H9 (cell line): ENCODE measurements around the gene PRIM2. TPM values are rescaled to one million over a fixed set of nuclear protein-coding genes. Genes with fewer than 3 reads are reported as not detected.
A peak's percentile ranks its signal among the peaks of the same experiment; 100 is the strongest.
"Not testable (repeated sequence)": the region's sequence is repeated elsewhere in the genome, so short reads cannot be mapped to it uniquely, and the experiment has no call there.

ENCODE experiments used
- DNase-seq: peaks from one replicate; pipeline ENCODE4 v3.0.0-alpha.2; 2017
- H2AFZ ChIP-seq: one replicate; pipeline ENCODE4 v1.6.1; 2013; ENCODE audit warnings: mild to moderate bottlenecking, low read length, control low read depth, moderate library complexity
- H2AK5ac ChIP-seq: 2 replicates; pipeline ENCODE4 v1.6.1; 2013; ENCODE audit warnings: low read length, control low read depth, mixed read lengths; ENCODE audit not compliant: insufficient read length
- H2BK120ac ChIP-seq: one replicate; pipeline ENCODE4 v1.6.1; 2013; ENCODE audit warnings: low read depth, mild to moderate bottlenecking, low read length, control low read depth, inconsistent platforms; ENCODE audit not compliant: poor library complexity, severe bottlenecking
- H2BK12ac ChIP-seq: 2 replicates; pipeline ENCODE4 v1.6.1; 2013; ENCODE audit warnings: low read length, control low read depth, mixed read lengths, low read depth; ENCODE audit not compliant: insufficient read length
- H2BK15ac ChIP-seq: 2 replicates; pipeline ENCODE4 v1.6.1; 2013; ENCODE audit warnings: low read depth, low read length, control low read depth
- H2BK20ac ChIP-seq: one replicate; pipeline ENCODE4 v1.6.1; 2013; ENCODE audit warnings: low read depth, mild to moderate bottlenecking, low read length, control low read depth, inconsistent platforms; ENCODE audit not compliant: poor library complexity, severe bottlenecking
- H2BK5ac ChIP-seq: 2 replicates; pipeline ENCODE4 v1.6.1; 2013; ENCODE audit warnings: low read length, control low read depth, mixed read lengths; ENCODE audit not compliant: insufficient read length
- H3K14ac ChIP-seq: 2 replicates; pipeline ENCODE4 v1.6.1; 2013; ENCODE audit warnings: low read length, control low read depth; ENCODE audit not compliant: insufficient read depth
- H3K18ac ChIP-seq: 2 replicates; pipeline ENCODE4 v1.6.1; 2013; ENCODE audit warnings: low read depth, mild to moderate bottlenecking, mixed read lengths, low read length, control low read depth; ENCODE audit not compliant: insufficient read length
- H3K23ac ChIP-seq: 2 replicates; pipeline ENCODE4 v1.6.1; 2013; ENCODE audit warnings: low read length, control low read depth, mixed read lengths, low read depth; ENCODE audit not compliant: insufficient read length
- H3K23me2 ChIP-seq: 2 replicates; pipeline ENCODE4 v1.6.1; 2013; ENCODE audit warnings: low read depth, mild to moderate bottlenecking, mixed read lengths, low read length, control low read depth; ENCODE audit not compliant: insufficient read length, poor library complexity, severe bottlenecking
- H3K27ac ChIP-seq: 2 replicates; pipeline ENCODE4 v1.5.1; 2013; ENCODE audit warnings: low read length, control low read depth, mixed read lengths, low read depth; ENCODE audit not compliant: insufficient read length
- H3K27me3 ChIP-seq: 2 replicates; pipeline ENCODE4 v1.6.1; 2013; ENCODE audit warnings: low read length, control low read depth, inconsistent platforms; ENCODE audit not compliant: insufficient read depth
- H3K4ac ChIP-seq: 2 replicates; pipeline ENCODE4 v1.6.1; 2013; ENCODE audit warnings: low read depth, mild to moderate bottlenecking, control low read depth, inconsistent platforms, low read length, moderate library complexity
- H3K4me1 ChIP-seq: 2 replicates; pipeline ENCODE4 v1.6.1; 2013; ENCODE audit warnings: low read length, control low read depth, inconsistent platforms; ENCODE audit not compliant: insufficient read depth
- H3K4me2 ChIP-seq: 2 replicates; pipeline ENCODE4 v1.6.1; 2013; ENCODE audit warnings: low read length, control low read depth, mixed read lengths; ENCODE audit not compliant: insufficient read length, insufficient read depth
- H3K56ac ChIP-seq: 2 replicates; pipeline ENCODE4 v1.6.1; 2013; ENCODE audit warnings: low read depth, mild to moderate bottlenecking, mixed read lengths, low read length, control low read depth; ENCODE audit not compliant: insufficient read length
- H3K79me1 ChIP-seq: 2 replicates; pipeline ENCODE4 v1.6.1; 2013; ENCODE audit warnings: low read depth, mild to moderate bottlenecking, moderate library complexity, low read length, control low read depth, inconsistent platforms; ENCODE audit not compliant: insufficient read depth, poor library complexity, severe bottlenecking
- H3K79me2 ChIP-seq: 2 replicates; pipeline ENCODE4 v1.6.1; 2013; ENCODE audit warnings: low read length, control low read depth, inconsistent platforms; ENCODE audit not compliant: insufficient read depth
- H3K9ac ChIP-seq: 2 replicates; pipeline ENCODE4 v1.6.1; 2013; ENCODE audit warnings: low read length, control low read depth, mixed read lengths; ENCODE audit not compliant: insufficient read length; ENCODE audit errors: extremely low read depth
- H3K9me3 ChIP-seq: one replicate; pipeline ENCODE4 v1.6.1; 2013; ENCODE audit warnings: low read depth, low read length, inconsistent platforms; ENCODE audit not compliant: control insufficient read depth
- H3T11ph ChIP-seq: one replicate; pipeline ENCODE4 v1.6.1; 2013; ENCODE audit warnings: mild to moderate bottlenecking, low read length, control low read depth, inconsistent platforms
- H4K20me1 ChIP-seq: one replicate; pipeline ENCODE4 v1.6.1; 2013; ENCODE audit not compliant: control insufficient read depth, insufficient read length, insufficient read depth
- H4K5ac ChIP-seq: 2 replicates; pipeline ENCODE4 v1.6.1; 2013; ENCODE audit warnings: low read depth, mild to moderate bottlenecking, mixed read lengths, low read length, control low read depth; ENCODE audit not compliant: insufficient read length
- H4K8ac ChIP-seq: replicated peaks from 2 replicates; pipeline ENCODE4 v1.6.1; 2013; ENCODE audit warnings: low read length, control low read depth, mixed read lengths, low read depth; ENCODE audit not compliant: insufficient read length
- H4K91ac ChIP-seq: 2 replicates; pipeline ENCODE4 v1.6.1; 2013; ENCODE audit warnings: low read depth, mild to moderate bottlenecking, moderate library complexity, mixed read lengths, low read length, control low read depth; ENCODE audit not compliant: insufficient read length
- H3K27ac Mint-ChIP-seq, 3 experiments: 2 replicates in 2 of 3; 3 replicates in 1 of 3; pipeline ENCODE4 v1.8.0; 2020 to 2021; ENCODE audit warnings: mixed read lengths in 3 of 3, mild to moderate bottlenecking in 1 of 3, moderate library complexity in 1 of 3
- H3K27me3 Mint-ChIP-seq: 2 replicates; pipeline ENCODE4 v1.8.0; 2021; ENCODE audit warnings: low read depth, mild to moderate bottlenecking, moderate library complexity, mixed read lengths
- H3K36me3 Mint-ChIP-seq, 3 experiments: 2 replicates in 2 of 3; 3 replicates in 1 of 3; pipeline ENCODE4 v1.8.0; 2020 to 2021; ENCODE audit warnings: low read depth in 3 of 3, mixed read lengths in 3 of 3; ENCODE audit not compliant: insufficient read depth in 1 of 3
- H3K4me1 Mint-ChIP-seq, 2 experiments: 2 replicates each; pipeline ENCODE4 v1.8.0; 2020; ENCODE audit warnings: mixed read lengths in 2 of 2
- H3K4me3 Mint-ChIP-seq, 2 experiments: 2 replicates in 1 of 2; 3 replicates in 1 of 2; pipeline ENCODE4 v1.8.0; 2020 to 2021; ENCODE audit warnings: mild to moderate bottlenecking in 2 of 2, mixed read lengths in 2 of 2, moderate library complexity in 1 of 2
- H3K9me3 Mint-ChIP-seq, 2 experiments: 2 replicates in 1 of 2; 3 replicates in 1 of 2; pipeline ENCODE4 v1.8.0; 2020; ENCODE audit warnings: mild to moderate bottlenecking in 2 of 2, mixed read lengths in 2 of 2, moderate library complexity in 1 of 2
- WGBS: extraction: QIAGEN DNeasy Blood & Tissue Kit; methylation state at CpG from one replicate; pipeline ENCODE4 v1.1.7; 2013; ENCODE audit warnings: missing lambda C conversion rate, low lambda C conversion rate, mixed read lengths; ENCODE audit not compliant: insufficient read length; ENCODE audit errors: extremely low coverage; 5-methylcytosine and 5-hydroxymethylcytosine counted together
- total RNA-seq: library from RNA; stranded (reverse); gene quantifications from 2 replicates; pipeline ENCODE4 v1.2.1, GENCODE V29; 2021
- TF ChIP-seq, protein P1 (sequence below): fragments of 200-600 bp; sonication (generic); conservative IDR thresholded peaks from 3 replicates; pipeline ENCODE4 v1.8.0; 2021; ENCODE audit warnings: antibody characterized with exemption, mild to moderate bottlenecking

The PRIM2 gene
- total RNA-seq, 1 experiment from 2014 or later = 43.0 TPM

DNA sequence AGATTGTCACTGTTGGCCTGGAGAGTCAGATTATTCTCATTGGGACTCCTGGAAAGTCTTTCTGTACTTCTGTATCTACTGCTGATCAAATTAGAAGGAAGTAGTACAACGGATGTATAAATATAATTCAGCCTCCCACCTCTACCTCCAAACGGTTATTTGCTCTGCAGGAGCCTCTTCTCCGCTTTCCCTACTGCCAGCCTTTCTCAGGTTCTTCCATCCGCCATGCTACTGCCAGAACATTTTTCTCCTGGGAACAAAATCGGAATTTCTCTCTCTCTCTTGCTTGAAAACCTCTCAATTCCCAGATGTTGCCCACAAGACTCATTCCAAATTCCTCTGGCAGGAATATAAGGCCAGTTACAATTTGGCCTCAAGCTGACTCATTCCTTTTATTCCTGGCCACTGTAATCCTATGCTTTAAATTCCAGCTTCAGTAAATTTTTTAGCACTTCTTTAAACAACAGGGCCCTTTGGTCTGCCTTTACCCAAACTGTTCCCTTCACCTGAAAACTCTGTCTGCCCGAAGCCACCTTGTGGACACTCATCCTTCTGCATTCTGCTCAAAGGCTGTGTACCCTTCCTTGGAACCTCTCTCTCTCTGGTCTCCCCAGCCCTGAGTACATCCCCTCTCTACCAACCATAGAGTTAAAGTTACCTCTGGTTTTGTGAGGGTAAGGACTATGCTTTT is 354.7 kb downstream of the PRIM2 start:
- not testable (repeated sequence) for H3K14ac ChIP-seq, H3K18ac ChIP-seq, H3K27me3 ChIP-seq, H3K23me2 ChIP-seq, H2BK15ac ChIP-seq, H3K23ac ChIP-seq, H4K8ac ChIP-seq, H3K9ac ChIP-seq, H4K5ac ChIP-seq, H3K4ac ChIP-seq, H3K56ac ChIP-seq, H2AK5ac ChIP-seq, H3K4me2 ChIP-seq, H2BK120ac ChIP-seq, H4K20me1 ChIP-seq, H3K27me3 Mint-ChIP-seq, H3K27ac ChIP-seq, H3K36me3 Mint-ChIP-seq, H2AFZ ChIP-seq, H2BK20ac ChIP-seq, H3K9me3 ChIP-seq, H3T11ph ChIP-seq, H3K4me1 ChIP-seq, H2BK5ac ChIP-seq, H4K91ac ChIP-seq, H3K79me2 ChIP-seq, H2BK12ac ChIP-seq, H3K79me1 ChIP-seq
- Mint-ChIP-seq H3K9me3 (peaks cover 11 to 12% of the 10 kb centered on the region in 2 experiments), H3K4me3 (peak overlapping the region in 1 of 2 experiments; percentile 17; a peak in 1 of 5 replicates), H3K27ac (peak overlapping the region in 2 of 3 experiments; percentile 66 to 78; a peak in 5 of 7 replicates), H3K4me1 (peaks cover 27 to 29% of the 10 kb centered on the region in 2 experiments)
- no CpG with 5 or more reads among the region's 6 CpGs for WGBS
- TF ChIP-seq, protein P1, sequence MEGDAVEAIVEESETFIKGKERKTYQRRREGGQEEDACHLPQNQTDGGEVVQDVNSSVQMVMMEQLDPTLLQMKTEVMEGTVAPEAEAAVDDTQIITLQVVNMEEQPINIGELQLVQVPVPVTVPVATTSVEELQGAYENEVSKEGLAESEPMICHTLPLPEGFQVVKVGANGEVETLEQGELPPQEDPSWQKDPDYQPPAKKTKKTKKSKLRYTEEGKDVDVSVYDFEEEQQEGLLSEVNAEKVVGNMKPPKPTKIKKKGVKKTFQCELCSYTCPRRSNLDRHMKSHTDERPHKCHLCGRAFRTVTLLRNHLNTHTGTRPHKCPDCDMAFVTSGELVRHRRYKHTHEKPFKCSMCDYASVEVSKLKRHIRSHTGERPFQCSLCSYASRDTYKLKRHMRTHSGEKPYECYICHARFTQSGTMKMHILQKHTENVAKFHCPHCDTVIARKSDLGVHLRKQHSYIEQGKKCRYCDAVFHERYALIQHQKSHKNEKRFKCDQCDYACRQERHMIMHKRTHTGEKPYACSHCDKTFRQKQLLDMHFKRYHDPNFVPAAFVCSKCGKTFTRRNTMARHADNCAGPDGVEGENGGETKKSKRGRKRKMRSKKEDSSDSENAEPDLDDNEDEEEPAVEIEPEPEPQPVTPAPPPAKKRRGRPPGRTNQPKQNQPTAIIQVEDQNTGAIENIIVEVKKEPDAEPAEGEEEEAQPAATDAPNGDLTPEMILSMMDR = peak; percentile 61
- peak; percentile 61 for DNase-seq
